ENCODE results near the gene DGKI.

Gene DGKI

GRCh38 chr7:137342828-137343261 is 503.9 kb downstream of the DGKI start:
- in situ Hi-C loops (cut with MboI; ENCODE audit: low sequenced_read_pairs, unreplicated experiment), result no loop called here
- TF ChIP-seq CTCF (IDR thresholded peaks at IDR 0.05; ENCODE audit: borderline replicate concordance, control extremely low read depth, extremely low read depth, insufficient read depth, missing control alignments), result no peak
- DNase-seq (ENCODE audit: low spot score), result no peak

GRCh38 chr7:137342265-137342664 is 504.5 kb downstream of the DGKI start:
- in situ Hi-C loops (cut with MboI; ENCODE audit: low sequenced_read_pairs, unreplicated experiment), result no loop called here
- no peak for TF ChIP-seq CTCF (IDR thresholded peaks at IDR 0.05; ENCODE audit: borderline replicate concordance, control extremely low read depth, extremely low read depth, insufficient read depth, missing control alignments)
- DNase-seq (ENCODE audit: low spot score), result no peak

- no peak for DNase-seq (ENCODE audit: low spot score)
- in situ Hi-C loops (cut with MboI; ENCODE audit: low sequenced_read_pairs, unreplicated experiment), result no loop called here
- no peak for TF ChIP-seq CTCF (IDR thresholded peaks at IDR 0.05; ENCODE audit: borderline replicate concordance, control extremely low read depth, extremely low read depth, insufficient read depth, missing control alignments)
These were observed 508.9 kb downstream of the DGKI start for GRCh38 chr7:137337902-137338301.

GRCh38 chr7:137335814-137336213 is 511.0 kb downstream of the DGKI start:
- no peak for DNase-seq (ENCODE audit: low spot score)
- in situ Hi-C loops (cut with MboI; ENCODE audit: low sequenced_read_pairs, unreplicated experiment), result no loop called here
- TF ChIP-seq CTCF (IDR thresholded peaks at IDR 0.05; ENCODE audit: borderline replicate concordance, control extremely low read depth, extremely low read depth, insufficient read depth, missing control alignments), result no peak

- no peak for TF ChIP-seq CTCF (IDR thresholded peaks at IDR 0.05; ENCODE audit: borderline replicate concordance, control extremely low read depth, extremely low read depth, insufficient read depth, missing control alignments)
- in situ Hi-C loops (cut with MboI; ENCODE audit: low sequenced_read_pairs, unreplicated experiment), result no loop called here
- DNase-seq (ENCODE audit: low spot score), result no peak
These were observed 515.4 kb downstream of the DGKI start for GRCh38 chr7:137331378-137331777.

Data from GM13976 (cell line).